GM19372 (cell line): ENCODE measurements around the gene TCF12.

ENCODE experiments used
- ATAC-seq: cut with Tn5 transposase; IDR thresholded peaks from one replicate; pipeline ENCODE4 v1.9.1; 2021; ENCODE audit warnings: mild to moderate bottlenecking, low read depth, moderate library complexity; ENCODE audit not compliant: unreplicated experiment

TCF12 gene

DNA sequence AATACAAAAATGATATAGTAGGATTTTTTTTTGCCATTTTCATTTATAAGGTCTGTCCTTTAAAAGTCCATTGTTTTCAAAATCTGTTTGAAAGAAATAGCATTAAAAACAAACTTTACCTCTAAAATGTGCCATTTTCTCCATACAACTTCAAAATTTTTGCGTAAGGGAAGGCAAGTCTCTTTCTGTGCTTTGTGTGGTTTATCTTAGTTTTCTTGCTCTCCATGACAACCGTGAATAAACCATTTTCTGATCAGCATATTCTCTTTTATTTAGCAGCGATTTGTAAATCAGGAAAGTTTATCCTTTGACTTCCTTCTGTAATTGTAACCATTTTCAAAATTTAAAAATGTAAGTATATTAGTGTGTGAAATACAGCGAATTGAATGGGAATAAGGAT, 310.0 kb downstream of the TCF12 start:
- no peak for ATAC-seq

DNA sequence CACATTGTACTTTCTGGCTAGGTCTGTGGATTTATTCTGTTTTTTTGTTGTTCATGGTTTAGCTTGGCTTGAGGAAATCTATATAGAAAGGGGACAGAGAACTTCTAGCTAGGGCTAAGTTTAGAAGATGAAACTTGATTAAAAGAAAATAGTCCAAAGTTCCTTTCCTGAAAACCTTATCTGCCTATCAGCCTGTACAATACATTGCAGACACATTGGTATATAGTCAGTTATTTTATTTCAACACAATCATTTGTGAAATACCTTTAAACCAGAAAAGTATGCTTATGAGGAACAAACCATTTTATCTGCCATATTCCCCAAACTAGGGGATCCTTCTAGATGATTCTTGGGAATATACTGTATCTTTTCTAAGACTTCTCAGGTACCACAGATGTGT, 310.6 kb downstream of the TCF12 start:
- no peak for ATAC-seq

DNA sequence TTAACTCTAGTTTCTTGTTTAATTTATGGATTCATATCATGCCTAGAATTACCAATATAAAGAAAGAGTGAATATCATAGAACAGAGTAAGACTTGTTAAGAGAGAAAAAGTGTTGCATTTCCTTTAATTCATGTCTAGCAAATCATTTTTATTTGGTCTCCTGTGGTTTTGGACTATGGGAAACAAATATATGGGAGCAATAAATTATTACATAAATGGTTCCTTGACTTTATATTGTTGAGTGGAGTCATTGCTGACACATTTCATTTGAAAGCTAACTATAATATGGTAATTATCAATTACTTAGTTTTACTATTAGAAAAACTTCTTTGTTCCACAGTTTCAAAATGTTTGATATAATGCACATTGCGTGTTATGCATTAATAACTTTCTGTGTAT, 313.1 kb downstream of the TCF12 start:
- no peak for ATAC-seq

DNA sequence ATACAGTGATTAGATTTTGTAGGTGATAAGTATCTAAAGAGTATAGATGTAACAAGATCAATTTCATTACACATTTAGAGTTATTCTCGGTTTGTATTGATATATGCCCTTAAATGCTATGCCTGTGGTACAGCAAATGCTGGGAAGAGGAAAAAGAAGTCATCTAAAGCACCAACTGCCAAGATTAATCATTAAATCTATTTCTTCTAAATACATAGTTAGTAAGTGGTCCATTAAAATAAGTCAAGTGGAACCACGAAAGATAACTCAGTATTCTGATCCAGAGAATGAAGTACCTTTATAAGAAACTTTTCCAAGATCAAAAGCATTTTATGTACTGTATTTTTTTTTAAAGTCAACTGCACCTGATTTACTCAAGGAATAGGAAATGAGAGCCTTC, 315.7 kb downstream of the TCF12 start:
- ATAC-seq, result no peak

DNA sequence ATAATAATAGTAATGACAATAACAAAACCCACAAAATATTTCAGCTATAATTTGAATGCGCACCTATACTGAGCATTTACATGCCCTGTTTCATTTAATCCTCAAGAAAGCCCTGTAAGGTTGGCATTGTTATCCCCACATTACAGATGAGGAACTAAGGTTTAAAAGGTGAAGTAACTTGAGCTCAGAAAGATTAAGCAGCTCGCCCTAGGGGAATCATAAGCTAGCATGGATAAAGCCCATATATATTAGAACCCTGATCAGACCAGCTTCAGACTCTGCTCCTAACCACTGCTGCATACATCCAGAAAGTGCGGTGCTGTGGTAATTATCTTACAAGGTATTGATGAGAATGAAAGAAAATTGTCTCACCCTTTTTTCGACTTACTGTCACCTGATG, 316.7 kb downstream of the TCF12 start:
- no peak for ATAC-seq

DNA sequence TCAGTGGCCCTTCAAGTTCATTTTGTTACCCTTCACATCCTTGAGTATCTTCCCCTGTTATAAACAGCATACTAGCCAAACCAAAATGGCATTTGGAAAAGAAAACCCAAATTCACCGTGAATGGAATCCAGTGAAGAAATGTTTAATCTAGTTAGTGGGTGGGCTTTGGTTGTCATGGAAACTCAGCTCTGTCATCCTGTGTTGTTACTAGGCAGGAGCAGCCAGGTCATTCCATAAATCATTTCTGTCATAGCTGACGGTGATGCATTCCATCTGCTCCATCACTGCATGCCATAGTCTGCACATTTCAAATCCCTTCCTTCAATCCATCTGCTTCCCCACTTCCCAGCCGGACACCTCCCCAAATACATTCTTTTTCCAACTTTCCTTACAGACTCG, 317.4 kb downstream of the TCF12 start:
- no peak for ATAC-seq

DNA sequence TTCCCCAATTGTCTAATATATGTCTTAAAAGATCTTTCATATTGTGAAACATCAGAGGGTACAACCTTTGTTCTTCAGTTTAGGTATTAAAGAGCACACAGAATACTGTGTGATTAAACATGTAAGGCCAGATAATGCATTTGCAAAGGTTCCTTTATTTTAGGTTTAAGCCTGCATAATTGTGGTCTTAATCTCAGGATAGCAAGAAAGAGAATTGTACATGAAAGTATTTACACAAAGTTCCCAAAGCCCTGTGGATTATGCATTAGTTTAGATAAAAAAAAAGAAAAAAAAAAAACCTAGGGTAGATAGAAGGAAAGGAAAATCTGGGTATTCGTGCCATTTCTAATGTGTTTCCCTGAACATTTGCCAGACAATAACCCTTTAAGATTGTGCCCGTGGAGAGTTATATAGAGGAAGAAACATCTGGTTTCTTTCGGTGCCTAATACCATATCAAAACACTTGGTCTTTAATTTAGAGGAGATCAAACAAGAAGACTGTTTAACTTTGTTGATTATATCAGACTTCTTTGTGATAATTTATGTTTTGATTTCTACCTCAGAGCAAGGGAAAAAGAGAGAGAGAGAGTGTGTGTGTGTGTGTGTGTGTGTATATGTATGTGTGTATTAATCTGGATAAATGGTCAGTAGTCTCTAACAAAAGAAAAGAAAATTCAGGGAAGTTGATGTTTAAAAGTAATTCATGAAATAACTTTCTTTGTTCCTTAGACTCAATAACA, 318.3 kb downstream of the TCF12 start:
- ATAC-seq, result no peak

DNA sequence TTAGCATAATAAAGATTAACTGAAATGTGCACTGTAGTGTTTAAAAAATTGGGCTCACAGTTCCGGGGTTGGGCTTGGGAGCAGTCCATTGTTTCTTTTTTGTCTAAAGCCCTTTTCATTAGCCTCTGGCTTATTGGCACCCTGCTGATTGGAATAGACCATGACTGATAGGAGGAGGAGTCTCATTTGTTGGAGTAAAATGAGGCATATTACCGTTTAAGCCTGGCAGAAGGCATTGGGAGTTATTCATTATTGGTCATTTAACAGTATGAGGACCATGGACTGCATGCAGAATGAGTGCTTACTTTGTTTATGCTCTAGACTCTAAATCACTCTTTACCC, 318.8 kb downstream of the TCF12 start:
- ATAC-seq, result no peak

DNA sequence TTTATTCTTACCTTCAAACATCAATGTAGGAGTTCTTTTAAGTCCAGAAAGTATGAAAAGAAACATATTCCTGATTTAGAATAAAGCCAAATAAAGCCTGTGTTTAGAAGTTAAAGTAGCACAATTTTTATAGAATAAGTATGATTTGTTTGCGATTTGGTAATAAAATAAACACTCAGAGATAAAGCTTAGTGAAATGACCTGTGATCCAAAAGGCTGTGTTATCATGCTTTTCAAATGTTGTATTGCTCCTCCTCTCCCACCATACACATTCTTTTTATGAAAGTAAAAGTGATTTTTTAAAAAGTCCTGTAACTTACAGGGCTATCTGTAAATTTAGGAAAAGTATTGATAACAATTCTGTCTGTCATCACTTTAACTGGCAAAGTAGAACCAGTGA, 319.2 kb downstream of the TCF12 start:
- no peak for ATAC-seq

DNA sequence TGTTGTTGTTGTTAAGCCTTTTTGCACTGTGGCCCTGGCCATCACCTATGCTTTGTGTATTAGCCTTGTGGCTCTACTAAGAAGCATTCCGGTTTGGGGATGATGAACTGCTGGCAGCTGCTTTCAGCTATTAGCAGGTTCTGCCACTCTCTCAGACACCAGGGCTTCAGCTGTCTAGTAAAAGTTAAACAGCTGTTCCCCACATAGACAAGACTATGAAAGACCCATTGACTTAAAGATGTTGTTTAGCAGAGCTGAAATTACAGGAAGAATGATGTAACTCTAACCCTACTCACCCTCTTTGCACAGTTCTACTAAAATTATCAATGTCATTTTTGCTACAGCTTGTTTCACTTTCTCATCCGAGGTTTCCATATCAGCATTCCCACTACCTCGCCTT, 326.7 kb downstream of the TCF12 start:
- ATAC-seq, result no peak

DNA sequence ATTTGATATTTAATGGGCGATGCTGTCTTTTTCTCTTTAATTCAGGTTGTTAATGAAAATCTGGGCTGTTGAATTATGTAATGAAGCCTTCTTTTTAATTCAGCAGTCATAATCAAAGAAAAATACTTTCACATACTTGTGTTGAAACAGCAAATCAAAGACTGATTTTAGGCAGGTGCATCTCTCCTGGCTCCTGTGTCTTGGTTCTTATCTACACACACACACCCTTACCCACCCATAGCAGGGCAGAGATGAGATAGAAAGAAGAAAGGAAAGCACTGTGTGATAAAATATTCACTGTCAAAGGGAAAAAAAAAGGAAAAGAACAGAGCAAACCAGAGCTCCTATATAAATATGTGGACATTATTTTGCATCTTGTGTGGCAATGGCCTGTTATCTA, 327.3 kb downstream of the TCF12 start:
- no peak for ATAC-seq

DNA sequence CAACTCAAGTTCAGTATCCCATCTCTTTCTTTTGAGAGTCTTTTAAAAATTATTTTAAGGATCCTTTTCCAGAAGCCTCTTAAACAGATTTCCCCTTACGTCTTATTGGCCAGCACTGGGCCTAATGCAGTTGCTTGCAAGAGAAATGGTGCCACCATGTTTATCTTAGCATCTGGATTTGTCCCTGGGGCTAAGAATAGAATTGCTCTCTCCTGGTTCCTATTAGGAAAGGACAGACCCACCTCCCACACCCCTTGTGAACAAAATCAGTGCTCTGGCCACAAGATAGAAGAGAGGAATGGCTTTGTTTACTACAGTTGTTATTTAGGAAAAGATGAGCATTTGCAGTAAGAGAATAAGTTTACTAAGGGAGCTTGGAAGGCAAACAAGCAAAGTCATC, 329.6 kb downstream of the TCF12 start:
- no peak for ATAC-seq

DNA sequence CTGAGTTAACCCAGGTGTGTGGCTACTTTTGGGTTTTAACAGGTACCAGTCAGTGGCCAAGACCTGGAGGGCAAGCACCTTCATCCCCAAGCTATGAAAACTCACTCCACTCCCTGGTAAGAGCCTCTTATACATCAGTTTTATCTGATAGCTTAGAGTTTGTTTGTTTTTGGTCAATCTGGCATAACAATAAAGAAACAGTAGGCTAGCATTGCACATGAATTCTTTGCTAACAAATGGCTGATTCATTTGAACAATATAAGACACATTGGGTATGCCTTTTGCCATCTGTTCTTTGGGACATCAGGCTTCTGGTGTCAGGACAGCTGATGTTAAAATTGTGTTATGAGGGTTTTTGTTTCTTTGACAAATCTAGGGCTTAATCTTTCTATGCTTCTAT, 332.9 kb downstream of the TCF12 start:
- no peak for ATAC-seq

DNA sequence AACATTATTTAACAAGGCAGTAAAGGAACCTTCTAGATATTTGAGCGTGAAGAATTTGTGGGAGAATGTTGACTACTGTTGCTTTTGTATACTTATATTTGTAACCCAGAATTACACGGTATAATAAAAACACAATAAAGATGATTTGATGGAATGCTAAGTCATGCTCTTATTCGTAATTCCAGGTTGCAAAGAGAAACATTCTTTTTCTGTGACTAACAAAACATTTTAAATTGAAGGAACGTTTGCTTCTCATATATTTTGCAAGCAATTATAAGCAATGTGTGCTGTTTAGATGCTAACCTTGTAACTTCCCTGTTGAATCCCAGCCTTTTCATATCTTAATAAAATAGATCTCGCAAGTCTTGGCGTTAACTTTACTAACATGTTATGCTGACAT, 333.5 kb downstream of the TCF12 start:
- ATAC-seq, result no peak

DNA sequence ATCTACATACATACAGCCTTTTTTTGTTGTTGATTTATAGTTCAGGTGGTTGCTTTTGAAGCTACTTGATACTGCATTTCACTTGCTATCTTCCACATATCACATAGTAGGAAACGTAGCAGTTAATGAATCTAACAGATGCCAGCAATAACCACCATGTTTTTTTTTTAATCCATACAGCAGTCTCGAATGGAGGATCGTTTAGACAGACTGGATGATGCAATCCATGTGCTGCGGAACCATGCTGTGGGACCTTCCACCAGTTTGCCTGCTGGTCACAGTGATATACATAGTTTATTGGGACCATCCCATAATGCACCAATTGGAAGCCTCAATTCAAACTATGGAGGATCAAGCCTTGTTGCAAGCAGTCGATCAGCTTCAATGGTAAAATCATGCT, 334.6 kb downstream of the TCF12 start:
- no peak for ATAC-seq

DNA sequence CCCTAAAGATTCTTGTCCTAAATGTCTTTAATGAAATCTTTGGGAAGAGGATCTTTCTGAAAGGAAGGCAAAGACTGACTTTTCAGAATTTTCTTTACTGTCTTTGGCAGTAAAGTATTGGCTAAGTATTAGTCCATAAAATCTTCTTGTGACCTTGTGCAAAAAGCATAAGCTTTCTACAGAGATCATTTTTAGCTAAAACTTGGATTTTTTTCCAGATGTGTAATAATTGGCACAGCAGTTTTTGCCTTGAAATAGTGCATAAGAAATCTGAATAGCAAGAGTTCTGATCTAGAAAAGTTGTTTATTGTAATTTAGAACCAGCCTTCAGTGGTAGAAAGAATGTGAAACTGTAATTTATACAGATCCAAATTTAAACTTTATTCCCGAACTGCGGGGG, 335.1 kb downstream of the TCF12 start:
- no peak for ATAC-seq

DNA sequence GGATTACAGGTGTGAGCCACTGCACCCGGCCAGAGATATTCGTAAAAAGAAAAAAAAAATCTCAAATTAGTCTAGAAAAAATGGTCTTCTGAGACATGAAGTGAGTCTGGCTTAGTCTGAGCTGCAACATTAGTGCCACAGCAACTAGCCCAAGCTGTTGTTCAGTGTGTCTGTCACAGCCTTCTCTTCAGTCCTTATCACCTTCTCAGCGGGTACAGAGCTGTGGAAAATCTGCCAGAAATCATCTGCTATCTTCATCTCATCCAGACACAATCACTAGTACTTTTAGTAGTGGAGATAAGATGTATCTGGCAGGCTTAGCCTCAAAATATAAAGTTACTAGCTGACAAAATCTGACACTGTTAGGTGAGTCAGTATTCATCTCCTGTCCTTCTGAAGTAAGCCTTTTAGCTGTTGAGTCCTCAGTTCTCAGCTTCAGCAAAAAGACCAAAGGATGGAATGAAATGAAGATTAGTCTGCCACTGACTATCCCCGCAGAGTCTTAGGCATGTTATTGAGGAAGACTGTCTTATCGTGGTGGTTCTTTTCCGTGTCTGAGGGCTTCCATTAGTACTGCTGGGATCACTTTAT, 337.4 kb downstream of the TCF12 start:
- no peak for ATAC-seq

DNA sequence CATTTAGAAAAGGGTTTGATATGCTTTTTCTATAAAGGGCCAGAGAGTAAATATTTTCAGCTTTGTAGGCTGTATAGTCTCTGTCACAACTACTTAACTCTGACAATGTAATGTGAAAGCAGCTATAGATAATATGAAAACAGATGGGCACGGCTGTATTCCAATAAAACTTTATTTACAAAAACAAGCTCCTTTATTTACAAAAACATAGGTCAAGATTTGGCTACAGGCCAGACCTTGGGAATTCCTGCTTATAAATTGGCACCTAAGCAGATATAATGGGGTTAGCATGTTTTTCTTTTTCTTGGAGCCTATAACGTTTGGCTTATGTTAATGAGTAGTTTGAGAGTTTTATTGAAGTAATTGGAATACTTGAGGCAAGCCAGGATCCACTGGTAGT, 338.5 kb downstream of the TCF12 start:
- no peak for ATAC-seq

DNA sequence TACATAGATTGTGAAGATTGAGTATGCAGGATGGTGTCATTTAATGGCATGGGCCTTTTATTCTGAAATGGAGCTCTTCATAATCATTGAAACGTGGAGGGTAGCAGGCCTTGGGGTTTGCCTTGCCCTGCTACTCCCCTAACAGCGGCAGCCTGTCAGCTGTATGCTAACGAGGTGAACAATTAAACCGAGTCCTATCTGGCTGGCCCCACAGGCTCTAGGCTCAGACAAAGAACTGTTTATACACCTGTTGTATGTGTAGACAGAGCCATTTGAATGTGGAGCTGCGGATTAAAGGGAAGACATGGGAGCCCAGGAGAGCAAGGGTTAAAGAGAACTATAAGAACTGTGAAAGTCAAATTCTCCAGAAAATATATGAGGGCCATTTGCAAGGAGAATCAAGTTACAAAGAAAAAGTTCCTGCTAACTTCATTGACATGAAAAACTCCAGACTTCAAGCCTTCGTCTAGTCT, 341.2 kb downstream of the TCF12 start:
- no peak for ATAC-seq

DNA sequence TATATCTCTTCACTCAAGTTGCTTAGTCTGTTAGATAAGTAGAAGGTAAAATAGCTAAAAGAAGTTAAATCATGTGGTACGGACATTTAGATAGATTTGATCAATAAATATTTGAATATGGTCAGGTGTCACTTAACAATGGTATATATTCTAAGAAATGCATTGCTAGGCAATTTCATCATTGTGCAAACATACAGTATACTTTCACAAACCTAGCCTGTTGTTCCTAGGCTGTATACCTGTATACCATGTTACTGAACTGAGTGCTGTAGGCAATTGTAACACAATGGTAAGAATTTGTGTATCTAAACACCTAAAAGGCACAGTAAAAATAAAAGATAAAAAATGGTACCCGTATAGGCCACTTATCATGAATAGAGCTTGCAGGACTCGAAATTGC, 345.1 kb downstream of the TCF12 start:
- no peak for ATAC-seq

DNA sequence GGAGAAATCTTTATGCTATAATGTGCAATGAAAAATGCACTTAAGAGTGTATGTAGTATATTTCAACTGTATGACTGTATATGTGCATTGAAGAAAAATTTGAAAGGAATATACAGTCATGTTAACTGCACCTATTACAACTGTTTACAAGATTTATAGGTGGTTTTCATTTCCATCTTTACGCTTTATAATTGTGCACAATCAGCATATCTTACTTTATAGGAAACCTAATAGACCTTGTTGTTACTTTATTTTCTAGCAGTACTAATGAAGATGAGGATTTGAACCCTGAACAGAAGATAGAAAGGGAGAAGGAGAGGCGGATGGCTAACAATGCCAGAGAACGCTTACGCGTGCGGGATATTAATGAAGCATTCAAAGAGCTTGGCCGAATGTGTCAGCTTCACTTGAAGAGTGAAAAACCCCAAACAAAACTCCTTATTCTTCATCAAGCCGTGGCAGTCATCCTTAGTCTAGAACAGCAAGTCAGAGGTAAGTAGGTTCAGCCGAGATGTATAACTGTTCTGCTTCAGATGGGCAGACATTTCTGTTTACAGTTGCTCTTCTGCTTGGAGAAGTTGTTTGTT, 354.4 kb downstream of the TCF12 start:
- no peak for ATAC-seq

DNA sequence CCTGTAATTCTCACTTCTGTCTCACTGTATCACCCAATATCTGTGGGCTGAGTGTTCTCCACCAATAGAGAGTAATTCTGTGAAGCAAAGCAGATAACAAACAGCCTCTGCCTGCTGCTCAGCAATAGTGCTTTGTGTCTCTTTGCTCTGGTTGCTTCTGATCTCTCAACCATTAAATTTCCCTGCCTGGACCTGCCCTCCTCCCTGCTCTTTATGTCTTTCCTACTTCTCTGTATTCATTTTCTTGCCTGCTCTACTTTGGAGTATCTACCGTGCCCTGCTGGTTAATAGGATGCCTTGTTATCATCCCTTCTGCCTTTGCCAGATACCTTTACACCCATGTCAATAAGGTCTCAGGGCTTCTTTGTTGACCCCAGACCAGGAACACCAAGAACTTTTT, 355.0 kb downstream of the TCF12 start:
- ATAC-seq, result no peak
